K562 (cell line): ENCODE data around the gene CCNQ. TPM values are rescaled to one million over a fixed set of nuclear protein-coding genes. Genes with fewer than 3 reads are reported as not detected.

ENCODE experiments used
- ATAC-seq: fragments of 200-7000 bp; cut with Tn5 transposase; 3 replicates; pipeline ENCODE4 v1.9.1; 2020; ENCODE audit warnings: moderate library complexity
- BruUV-seq: library from RNA; stranded (reverse); fragments of 400-500 nt; replicated peaks from 2 replicates; lab custom pipeline; 2021; lab: Mats Ljungman, UMichigan
- CTCF ChIA-PET: fragments of 300-600 bp; formaldehyde crosslinking; extraction: SDS; loops from one replicate; lab custom pipeline; 2021; ENCODE audit warnings: low intra/inter-chr PET ratio; lab: Yijun Ruan, JAX
- POLR2A ChIA-PET: fragments of 300-600, 350-650 bp; sonication (Branson Sonifier 250); formaldehyde crosslinking; extraction: SDS; loops from one replicate; lab custom pipeline; 2021; ENCODE audit warnings: antibody characterized with exemption, inconsistent platforms; lab: Yijun Ruan, JAX
- DNase-seq, 4 experiments: peaks; one replicate each; pipeline versions ENCODE4 v3.0.0 to v3.0.0-alpha.2; 2011 to 2018; ENCODE audit warnings: low spot score in 3 of 4, mixed read lengths in 3 of 4; ENCODE audit errors: extremely low read depth in 1 of 4
- FAIRE-seq: peaks from 2 replicates; lab custom pipeline; 2011; peaks lifted over from hg19 to GRCh38; lab: Jason Lieb, UNC
- H2AFZ ChIP-seq: 2 replicates; pipeline ENCODE4 v1.6.0; 2011; ENCODE audit warnings: low read depth, low read length, control low read depth, inconsistent platforms
- H3K27ac ChIP-seq: fragments of 200-600 bp; 3 replicates; pipeline ENCODE4 v1.8.0; 2011; ENCODE audit warnings: low read depth, mild to moderate bottlenecking, control low read depth, inconsistent platforms, low read length, moderate library complexity, mixed read lengths; ENCODE audit errors: extremely low read depth
- H3K27me3 ChIP-seq, 2 experiments: fragments of 300-600 bp in 1 of 2; 2 replicates in 1 of 2; 3 replicates in 1 of 2; pipeline versions ENCODE4 v1.6.0 to v1.8.0; 2011; ENCODE audit warnings: inconsistent platforms in 2 of 2, low read length in 2 of 2, mild to moderate bottlenecking in 1 of 2, mixed read lengths in 1 of 2, moderate library complexity in 1 of 2; ENCODE audit not compliant: control insufficient read depth in 2 of 2, insufficient read depth in 2 of 2
- H3K36me3 ChIP-seq: fragments of 300-600 bp; 3 replicates; pipeline ENCODE4 v1.8.0; 2011; ENCODE audit warnings: mild to moderate bottlenecking, low read length, inconsistent platforms; ENCODE audit not compliant: control insufficient read depth, insufficient read depth
- H3K4me1 ChIP-seq, 2 experiments: fragments of 200-600 bp in 1 of 2; replicated peaks in 1 of 2; 2 replicates in 1 of 2; 3 replicates in 1 of 2; pipeline versions ENCODE4 v1.5.1 to v1.8.0; 2011; ENCODE audit warnings: inconsistent platforms in 2 of 2, low read length in 2 of 2, mild to moderate bottlenecking in 1 of 2, mixed read lengths in 1 of 2, moderate library complexity in 1 of 2; ENCODE audit not compliant: control insufficient read depth in 2 of 2, insufficient read depth in 2 of 2
- H3K4me2 ChIP-seq: 2 replicates; pipeline ENCODE4 v1.6.1; 2011; ENCODE audit warnings: low read length, control low read depth, inconsistent platforms, mixed read lengths; ENCODE audit not compliant: insufficient read depth
- H3K4me3 ChIP-seq: fragments of 200-600 bp; sonication (generic), shearing (Covaris generic); 2 replicates; pipeline ENCODE4 v1.5.1; 2016; ENCODE audit warnings: control low read depth, inconsistent platforms
- H3K79me2 ChIP-seq: fragments of 200-600 bp; 3 replicates; pipeline ENCODE4 v1.8.0; 2011; ENCODE audit warnings: low read length, inconsistent platforms; ENCODE audit not compliant: control insufficient read depth, insufficient read depth
- H3K9ac ChIP-seq, 2 experiments: 2 replicates each; pipeline versions ENCODE4 v1.6.0 to v1.6.1; 2011; ENCODE audit warnings: low read depth in 2 of 2, low read length in 2 of 2, control low read depth in 1 of 2, inconsistent platforms in 1 of 2, mild to moderate bottlenecking in 1 of 2, mixed read lengths in 1 of 2; ENCODE audit not compliant: insufficient read depth in 1 of 2
- H3K9me1 ChIP-seq: one replicate; pipeline ENCODE4 v1.6.0; 2011; ENCODE audit warnings: inconsistent platforms, mild to moderate bottlenecking, low read length, moderate library complexity; ENCODE audit not compliant: control insufficient read depth, insufficient read depth
- H3K9me3 ChIP-seq: replicated peaks from 2 replicates; pipeline ENCODE4 v1.5.1; 2011; ENCODE audit warnings: low read depth, low read length, inconsistent platforms; ENCODE audit not compliant: control insufficient read depth, insufficient read depth
- H4K20me1 ChIP-seq: replicated peaks from 2 replicates; pipeline ENCODE4 v1.6.1; 2011; ENCODE audit warnings: low read length, inconsistent platforms, mixed read lengths; ENCODE audit not compliant: control insufficient read depth, insufficient read depth
- NCOR1 ChIP-seq: fragments of 450-650 bp; IDR thresholded peaks from 2 replicates; pipeline ENCODE4 v1.6.1; 2016; ENCODE audit warnings: mild to moderate bottlenecking, moderate library complexity
- WGBS: fragments of 100-300 bp; shearing (Covaris generic); methylation state at CpG from one replicate; pipeline ENCODE4 v1.1.6; 2016; ENCODE audit warnings: low coverage, mixed read lengths; ENCODE audit not compliant: insufficient coverage; ENCODE audit errors: missing lambda C conversion rate; 5-methylcytosine and 5-hydroxymethylcytosine counted together
- in situ Hi-C: fragments of 300-500 bp; cut with MboI; formaldehyde crosslinking; loops from 4 replicates; pipeline ENCODE4 v1.15.0; 2018; ENCODE audit warnings: inconsistent platforms, mixed read lengths
- intact Hi-C: fragments of 100-400 bp; cut with micrococcal nuclease; formaldehyde crosslinking; loops from 2 replicates; pipeline ENCODE4 v1.14.2; 2022
- polyA plus RNA-seq, 8 experiments: library from polyadenylated mRNA; depleted of rRNA in 4 of 8; stranded (reverse) in 5 of 8; unstranded in 3 of 8; fragments of >200 nt; fragmentation: Nextera tagmentation in 2 of 8; fragmentation: Illumina TruSeq in 1 of 8; extraction: Ambion mirVana in 2 of 8; extraction: Trizol in 1 of 8; gene quantifications; 2 replicates each; pipeline versions ENCODE4 v1.2.1 to v1.2.3, GENCODE V29; 2011 to 2014; ENCODE audit warnings: inconsistent platforms in 1 of 8, missing spikeins in 1 of 8
- total RNA-seq, 7 experiments: library from RNA; depleted of rRNA in 6 of 7; stranded (reverse); fragments of >200 nt in 6 of 7; fragmentation: Illumina TruSeq in 2 of 7; extraction: Trizol in 2 of 7; gene quantifications; 2 replicates each; pipeline versions ENCODE4 v1.2.1 to v1.2.3, GENCODE V29; 2011 to 2021; ENCODE audit warnings: low replicate concordance in 1 of 7
- TF ChIP-seq, protein P1 (sequence below): sonication (generic); formaldehyde crosslinking; IDR thresholded peaks from 2 replicates; pipeline ENCODE4 v1.8.0; 2022; ENCODE audit warnings: missing genetic modification reagents, mild to moderate bottlenecking, moderate library complexity, borderline replicate concordance
- TF ChIP-seq, protein P2 (sequence below), 3 experiments: IDR thresholded peaks in 2 of 3; conservative IDR thresholded peaks in 1 of 3; 2 replicates each; pipeline ENCODE4 v1.5.1; 2011 to 2012; ENCODE audit warnings: low read length in 3 of 3, mild to moderate bottlenecking in 3 of 3, control low read depth in 2 of 3, improper control_type of control experiment in 1 of 3, inconsistent platforms in 1 of 3, low read depth in 1 of 3, mixed read lengths in 1 of 3, moderate library complexity in 1 of 3; ENCODE audit not compliant: insufficient read depth in 2 of 3

The CCNQ gene
- total and polyA plus RNA-seq, 9 of the 15 experiments (the other 6 are each of a cell fraction or from before 2014, with no cell fraction given): 0.92 to 53.8 (median 25.3) TPM

DNA sequence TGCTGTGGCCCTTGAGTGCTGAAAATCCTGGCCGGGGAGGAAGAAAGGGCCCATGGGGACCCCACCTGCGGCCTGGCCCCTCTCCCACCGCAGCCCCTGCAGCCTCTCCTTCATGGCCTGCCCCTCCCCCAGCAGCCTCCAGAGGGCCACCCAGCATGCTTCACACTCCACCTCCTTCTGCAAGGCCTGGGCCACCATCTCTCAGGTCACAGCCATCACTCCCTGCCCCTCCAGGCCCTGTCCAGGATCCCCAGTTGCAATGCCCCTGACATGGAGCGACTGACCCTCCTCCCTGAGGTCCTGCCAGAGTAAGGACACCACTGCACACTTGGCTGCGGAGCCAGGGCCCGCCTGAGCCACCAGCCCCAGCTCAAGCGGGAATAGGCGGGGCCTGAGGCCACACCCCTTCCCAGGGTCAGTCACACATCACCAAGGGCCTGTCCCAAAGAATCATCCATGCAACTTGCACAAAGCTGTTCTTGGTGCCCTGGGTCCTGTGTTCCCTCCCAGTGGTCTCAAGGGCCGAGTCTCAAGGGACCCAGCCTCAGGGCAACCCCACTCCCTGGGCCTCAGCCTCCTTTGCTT, 32.9 kb downstream of the CCNQ start:
- H3K9ac ChIP-seq: no peak overlapping the region
- CTCF ChIA-PET: no interaction called here
- in situ Hi-C loops: no loop called here
- ATAC-seq (peak; percentile 77), DNase-seq (peak; percentile 28 to 45 (median 36)), FAIRE-seq (no peak)
- peaks cover 17 to 77% of the 10 kb centered on the region in 2 experiments; a peak in 4 of 5 replicates for H3K27me3 ChIP-seq
- no peak overlapping the region for H3K4me2 ChIP-seq
- H3K9me1 ChIP-seq: no peaks in the 10 kb centered on the region
- intact Hi-C loops: no loop called here
- no peak overlapping the region for H2AFZ ChIP-seq
- TF ChIP-seq, protein P1, sequence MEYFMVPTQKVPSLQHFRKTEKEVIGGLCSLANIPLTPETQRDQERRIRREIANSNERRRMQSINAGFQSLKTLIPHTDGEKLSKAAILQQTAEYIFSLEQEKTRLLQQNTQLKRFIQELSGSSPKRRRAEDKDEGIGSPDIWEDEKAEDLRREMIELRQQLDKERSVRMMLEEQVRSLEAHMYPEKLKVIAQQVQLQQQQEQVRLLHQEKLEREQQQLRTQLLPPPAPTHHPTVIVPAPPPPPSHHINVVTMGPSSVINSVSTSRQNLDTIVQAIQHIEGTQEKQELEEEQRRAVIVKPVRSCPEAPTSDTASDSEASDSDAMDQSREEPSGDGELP: peak; percentile 15; the same call in 1 of the 2 replicates
- TF ChIP-seq, protein P2, sequence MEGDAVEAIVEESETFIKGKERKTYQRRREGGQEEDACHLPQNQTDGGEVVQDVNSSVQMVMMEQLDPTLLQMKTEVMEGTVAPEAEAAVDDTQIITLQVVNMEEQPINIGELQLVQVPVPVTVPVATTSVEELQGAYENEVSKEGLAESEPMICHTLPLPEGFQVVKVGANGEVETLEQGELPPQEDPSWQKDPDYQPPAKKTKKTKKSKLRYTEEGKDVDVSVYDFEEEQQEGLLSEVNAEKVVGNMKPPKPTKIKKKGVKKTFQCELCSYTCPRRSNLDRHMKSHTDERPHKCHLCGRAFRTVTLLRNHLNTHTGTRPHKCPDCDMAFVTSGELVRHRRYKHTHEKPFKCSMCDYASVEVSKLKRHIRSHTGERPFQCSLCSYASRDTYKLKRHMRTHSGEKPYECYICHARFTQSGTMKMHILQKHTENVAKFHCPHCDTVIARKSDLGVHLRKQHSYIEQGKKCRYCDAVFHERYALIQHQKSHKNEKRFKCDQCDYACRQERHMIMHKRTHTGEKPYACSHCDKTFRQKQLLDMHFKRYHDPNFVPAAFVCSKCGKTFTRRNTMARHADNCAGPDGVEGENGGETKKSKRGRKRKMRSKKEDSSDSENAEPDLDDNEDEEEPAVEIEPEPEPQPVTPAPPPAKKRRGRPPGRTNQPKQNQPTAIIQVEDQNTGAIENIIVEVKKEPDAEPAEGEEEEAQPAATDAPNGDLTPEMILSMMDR (IDR thresholded peaks at IDR 0.05 in 2 of 3, conservative IDR thresholded peaks at IDR 0.05 in 1 of 3; ENCODE audit: insufficient read depth in 2 of 3, low read depth in 1 of 3, low read length in 3 of 3): 0 out of 6 replicates have a peak, but pooled peaks of 1 of the 3 experiments have one; percentile 10
- TF ChIP-seq NCOR1: no peak
- TF ChIP-seq, all 486 proteins: peak for 2
- POLR2A ChIA-PET: no interaction called here
- Histone ChIP-seq H3K4me1 (peaks cover 0 to 23% of the 10 kb centered on the region in 2 experiments; a peak in 3 of 5 replicates), H3K36me3 (no peaks in the 10 kb centered on the region), H3K4me3 (no peak overlapping the region), H3K27ac (no peak overlapping the region), H3K79me2 (no peaks in the 10 kb centered on the region), H4K20me1 (peaks cover 8% of the 10 kb centered on the region; the same call in 1 of the 2 replicates), H3K9me3 (no peaks in the 10 kb centered on the region)
- WGBS: 0% methylated on average over 5 of the region's 9 CpGs
- BruUV-seq: no TSS peak
